Mammary epithelial cell (primary cell): Measurements from ENCODE around the gene MYBPH.

Experiments used
- EZH2 ChIP-seq: IDR thresholded peaks from 2 replicates; pipeline ENCODE4 v1.6.1; 2012; ENCODE audit warnings: low read length, inconsistent platforms, borderline replicate concordance
- TF ChIP-seq, protein P1 (sequence below), 2 donors: IDR thresholded peaks in 1 of 2; conservative IDR thresholded peaks in 1 of 2; 2 replicates each; pipeline ENCODE4 v1.5.1; 2011 to 2012; ENCODE audit warnings: inconsistent platforms in 2 of 2, low read length in 2 of 2, mild to moderate bottlenecking in 2 of 2, control low read depth in 1 of 2, low read depth in 1 of 2; ENCODE audit not compliant: insufficient read depth in 1 of 2; ENCODE audit errors: extremely low read depth in 1 of 2

DNA sequence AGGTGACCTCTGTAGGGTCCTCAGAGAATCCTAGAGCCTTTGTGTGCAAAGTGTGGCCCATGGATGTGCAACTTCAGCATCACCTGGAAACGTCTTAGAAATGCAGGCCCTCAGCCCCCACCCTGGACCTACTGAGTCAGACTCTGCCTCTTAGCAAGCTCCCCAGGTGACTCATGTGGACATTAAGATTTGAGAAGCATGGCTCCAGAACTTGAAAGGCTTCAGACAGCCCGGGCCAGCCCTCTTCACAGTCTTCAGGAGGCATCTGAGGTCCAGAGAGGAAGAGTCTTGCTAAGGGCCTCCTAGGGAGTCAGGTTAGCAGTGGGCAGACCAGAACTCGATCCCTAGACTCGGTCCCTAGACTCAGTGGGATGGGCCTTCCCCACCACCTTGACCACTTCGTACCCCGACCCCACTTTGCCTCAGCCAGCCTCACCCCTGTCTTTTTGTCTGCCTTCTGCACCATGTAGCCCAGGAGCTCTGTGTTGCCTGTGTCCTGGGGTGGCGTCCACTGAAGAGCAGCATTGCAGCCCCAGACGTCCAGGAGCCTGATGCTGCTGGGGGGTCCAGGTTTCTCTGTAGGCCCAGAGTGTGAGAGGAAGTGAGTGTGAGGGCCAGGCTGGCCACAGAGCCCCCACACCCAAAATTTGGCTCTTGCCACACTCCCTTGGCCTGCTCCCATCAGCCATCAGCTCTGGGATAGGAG, 4.8 kb downstream of the MYBPH start:
- TF ChIP-seq, protein P1, sequence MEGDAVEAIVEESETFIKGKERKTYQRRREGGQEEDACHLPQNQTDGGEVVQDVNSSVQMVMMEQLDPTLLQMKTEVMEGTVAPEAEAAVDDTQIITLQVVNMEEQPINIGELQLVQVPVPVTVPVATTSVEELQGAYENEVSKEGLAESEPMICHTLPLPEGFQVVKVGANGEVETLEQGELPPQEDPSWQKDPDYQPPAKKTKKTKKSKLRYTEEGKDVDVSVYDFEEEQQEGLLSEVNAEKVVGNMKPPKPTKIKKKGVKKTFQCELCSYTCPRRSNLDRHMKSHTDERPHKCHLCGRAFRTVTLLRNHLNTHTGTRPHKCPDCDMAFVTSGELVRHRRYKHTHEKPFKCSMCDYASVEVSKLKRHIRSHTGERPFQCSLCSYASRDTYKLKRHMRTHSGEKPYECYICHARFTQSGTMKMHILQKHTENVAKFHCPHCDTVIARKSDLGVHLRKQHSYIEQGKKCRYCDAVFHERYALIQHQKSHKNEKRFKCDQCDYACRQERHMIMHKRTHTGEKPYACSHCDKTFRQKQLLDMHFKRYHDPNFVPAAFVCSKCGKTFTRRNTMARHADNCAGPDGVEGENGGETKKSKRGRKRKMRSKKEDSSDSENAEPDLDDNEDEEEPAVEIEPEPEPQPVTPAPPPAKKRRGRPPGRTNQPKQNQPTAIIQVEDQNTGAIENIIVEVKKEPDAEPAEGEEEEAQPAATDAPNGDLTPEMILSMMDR (conservative IDR thresholded peaks at IDR 0.05 in 1 of 2, IDR thresholded peaks at IDR 0.05 in 1 of 2; ENCODE audit: extremely low read depth in 1 of 2, insufficient read depth in 1 of 2, low read depth in 1 of 2, low read length in 2 of 2) = no peak
- TF ChIP-seq EZH2 = no peak
